SU-DHL-6 (cell line): Measurements from ENCODE around the gene CHST15.

ENCODE experiments used
- CTCF ChIP-seq: fragments of 200-600 bp; sonication (generic); IDR thresholded peaks from one replicate; pipeline ENCODE4 v1.5.1; 2017; ENCODE audit warnings: antibody characterized with exemption, mild to moderate bottlenecking, low read length, moderate library complexity; ENCODE audit not compliant: insufficient read depth, poor library complexity, severe bottlenecking
- EZH2phosphoT487 ChIP-seq: fragments of 200-600 bp; sonication (generic), shearing (Covaris generic); conservative IDR thresholded peaks from 2 replicates; pipeline ENCODE4 v1.6.1; 2018; ENCODE audit warnings: mild to moderate bottlenecking, antibody characterized with exemption, low read length, moderate library complexity, mixed read lengths

- no peak for TF ChIP-seq CTCF
- no peak for TF ChIP-seq EZH2phosphoT487
These were observed 18.0 kb downstream of the CHST15 start for GRCh38 chr10:124075231-124075955.
